Mesothelial cell of epicardium (in vitro differentiated cells): Measurements from ENCODE around the gene SPSB4. TPM values are rescaled to one million over a fixed set of nuclear protein-coding genes. Genes with fewer than 3 reads are reported as not detected.

Experiments
- DNase-seq, 2 experiments: peaks; one replicate each; pipeline ENCODE4 v3.0.0; 2021; ENCODE audit warnings: low spot score in 2 of 2; ENCODE audit not compliant: unreplicated experiment in 2 of 2
- H3K27ac Mint-ChIP-seq: 2 replicates; pipeline ENCODE4 v1.8.0; 2021; ENCODE audit warnings: mixed read lengths
- H3K27me3 Mint-ChIP-seq: 2 replicates; pipeline ENCODE4 v1.8.0; 2021; ENCODE audit warnings: low read depth, mixed read lengths
- H3K36me3 Mint-ChIP-seq: 2 replicates; pipeline ENCODE4 v1.8.0; 2021; ENCODE audit warnings: mixed read lengths
- H3K4me1 Mint-ChIP-seq: 2 replicates; pipeline ENCODE4 v1.8.0; 2021; ENCODE audit warnings: mixed read lengths
- H3K4me3 Mint-ChIP-seq: 2 replicates; pipeline ENCODE4 v1.8.0; 2021; ENCODE audit warnings: mild to moderate bottlenecking, moderate library complexity, mixed read lengths
- H3K9me3 Mint-ChIP-seq: 2 replicates; pipeline ENCODE4 v1.8.0; 2021; ENCODE audit warnings: mixed read lengths
- CTCF ChIP-seq: fragments of 200-600 bp; sonication (generic); IDR thresholded peaks from one replicate; pipeline ENCODE4 v1.5.0; 2021; ENCODE audit warnings: antibody characterized with exemption; ENCODE audit not compliant: unreplicated experiment
- total RNA-seq: library from RNA; stranded (reverse); gene quantifications from 3 replicates; pipeline ENCODE4 v1.2.1, GENCODE V29; 2021

Gene SPSB4
- total RNA-seq: 12.9 to 15.4 TPM (median 13.1 TPM) in 3 replicates

- DNase-seq: peak; percentile 66 to 85
- peak within 1 kb of the TSS; percentile 70 for H3K27ac Mint-ChIP-seq
- H3K4me1 Mint-ChIP-seq: peaks cover 26% of the 10 kb centered on the region
- peak within 1 kb of the TSS; percentile 84 for H3K4me3 Mint-ChIP-seq
- peaks cover 30% of the 10 kb centered on the region for H3K27me3 Mint-ChIP-seq
- TF ChIP-seq CTCF: peak; percentile 19
- H3K36me3 Mint-ChIP-seq: no peaks in the 10 kb centered on the region
- H3K9me3 Mint-ChIP-seq: no peaks in the 10 kb centered on the region
Observed at GRCh38 chr3:141050576-141051442, at the start of gene SPSB4. Gene SPSB4, plus strand, starts transcription at chr3:141051347. Its CDS starts 14,758 bp downstream, at chr3:141066105.

- no peak for DNase-seq
- H3K9me3 Mint-ChIP-seq: peaks cover 12% of the 10 kb centered on the region
- no peak for TF ChIP-seq CTCF
Observed at GRCh38 chr3:141006344-141006743, 44.8 kb upstream of the SPSB4 start.

GRCh38 chr3:141009496-141009895 lies 41.7 kb upstream of the SPSB4 start:
- Mint-ChIP-seq H3K4me3 (no peak overlapping the region), H3K27ac (no peak overlapping the region), H3K36me3 (no peaks in the 10 kb centered on the region), H3K4me1 (peaks cover 2% of the 10 kb centered on the region), H3K9me3 (peaks cover 12% of the 10 kb centered on the region), H3K27me3 (peaks cover 3% of the 10 kb centered on the region)
- DNase-seq: no peak
- TF ChIP-seq CTCF: no peak

More at GRCh38 chr3:141006344-141006743, 44.8 kb upstream of the SPSB4 start:
- H3K27ac Mint-ChIP-seq: no peak overlapping the region
- no peak overlapping the region for H3K4me3 Mint-ChIP-seq
- H3K27me3 Mint-ChIP-seq: peaks cover 2% of the 10 kb centered on the region
- H3K36me3 Mint-ChIP-seq: no peaks in the 10 kb centered on the region
- H3K4me1 Mint-ChIP-seq: peaks cover under 1% of the 10 kb centered on the region

GRCh38 chr3:141011232-141011996 lies 39.7 kb upstream of the SPSB4 start:
- peak; percentile 76 for TF ChIP-seq CTCF
- H3K4me1 Mint-ChIP-seq: peaks cover 2% of the 10 kb centered on the region
- H3K4me3 Mint-ChIP-seq: no peak overlapping the region
- no peaks in the 10 kb centered on the region for H3K36me3 Mint-ChIP-seq
- no peak overlapping the region for H3K27ac Mint-ChIP-seq
- peak; percentile 68 to 92 for DNase-seq
- H3K9me3 Mint-ChIP-seq: peaks cover 9% of the 10 kb centered on the region
- H3K27me3 Mint-ChIP-seq: peaks cover 3% of the 10 kb centered on the region

GRCh38 chr3:141011997-141012262 lies 39.2 kb upstream of the SPSB4 start:
- peaks cover 2% of the 10 kb centered on the region for H3K4me1 Mint-ChIP-seq
- H3K36me3 Mint-ChIP-seq: no peaks in the 10 kb centered on the region
- peaks cover 3% of the 10 kb centered on the region for H3K27me3 Mint-ChIP-seq
- no peak overlapping the region for H3K27ac Mint-ChIP-seq
- no peak for DNase-seq
- no peak for TF ChIP-seq CTCF
- peaks cover 7% of the 10 kb centered on the region for H3K9me3 Mint-ChIP-seq
- no peak overlapping the region for H3K4me3 Mint-ChIP-seq
